Gastrocnemius medialis (tissue), 4 donors: Measurements from ENCODE around the gene CD244.

Experiments used
- POLR2A ChIP-seq, 2 donors: fragments of 450-650 bp; IDR thresholded peaks; one replicate each; pipeline ENCODE4 v1.6.1; 2017; ENCODE audit warnings: antibody characterized with exemption in 2 of 2, mild to moderate bottlenecking in 2 of 2, moderate library complexity in 2 of 2
- TF ChIP-seq, protein P1 (sequence below), 5 experiments: fragments of 450-650 bp in 3 of 5; fragments of 200-600 bp in 2 of 5; sonication (generic) in 2 of 5; IDR thresholded peaks in 4 of 5; conservative IDR thresholded peaks in 1 of 5; 1 replicate in 4 of 5; 2 replicates in 1 of 5; pipeline ENCODE4 v1.5.1; 2016 to 2019; ENCODE audit warnings: antibody characterized with exemption in 5 of 5, mild to moderate bottlenecking in 3 of 5, moderate library complexity in 3 of 5

DNA sequence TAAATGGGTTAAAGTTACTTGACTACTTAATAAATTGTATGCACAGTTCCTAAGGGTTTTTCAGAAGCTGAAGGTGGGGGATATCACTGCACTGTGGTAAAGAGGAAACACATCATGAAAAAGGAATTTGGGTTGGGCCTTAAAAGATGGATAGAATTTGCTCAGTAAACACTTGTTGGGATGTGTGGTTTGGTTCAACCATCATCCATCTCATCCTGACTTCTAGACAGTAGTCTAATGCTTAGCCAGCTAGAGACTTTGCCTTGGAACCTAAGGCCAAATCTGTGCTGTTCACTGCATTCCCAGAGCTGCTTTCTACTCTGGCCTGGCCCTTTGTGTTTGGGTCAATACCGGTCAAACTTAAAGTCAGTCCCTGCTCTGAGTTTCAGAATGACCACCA is 36.1 kb downstream of the CD244 start:
- TF ChIP-seq POLR2A (IDR thresholded peaks at IDR 0.05), result no peak
- TF ChIP-seq, protein P1, sequence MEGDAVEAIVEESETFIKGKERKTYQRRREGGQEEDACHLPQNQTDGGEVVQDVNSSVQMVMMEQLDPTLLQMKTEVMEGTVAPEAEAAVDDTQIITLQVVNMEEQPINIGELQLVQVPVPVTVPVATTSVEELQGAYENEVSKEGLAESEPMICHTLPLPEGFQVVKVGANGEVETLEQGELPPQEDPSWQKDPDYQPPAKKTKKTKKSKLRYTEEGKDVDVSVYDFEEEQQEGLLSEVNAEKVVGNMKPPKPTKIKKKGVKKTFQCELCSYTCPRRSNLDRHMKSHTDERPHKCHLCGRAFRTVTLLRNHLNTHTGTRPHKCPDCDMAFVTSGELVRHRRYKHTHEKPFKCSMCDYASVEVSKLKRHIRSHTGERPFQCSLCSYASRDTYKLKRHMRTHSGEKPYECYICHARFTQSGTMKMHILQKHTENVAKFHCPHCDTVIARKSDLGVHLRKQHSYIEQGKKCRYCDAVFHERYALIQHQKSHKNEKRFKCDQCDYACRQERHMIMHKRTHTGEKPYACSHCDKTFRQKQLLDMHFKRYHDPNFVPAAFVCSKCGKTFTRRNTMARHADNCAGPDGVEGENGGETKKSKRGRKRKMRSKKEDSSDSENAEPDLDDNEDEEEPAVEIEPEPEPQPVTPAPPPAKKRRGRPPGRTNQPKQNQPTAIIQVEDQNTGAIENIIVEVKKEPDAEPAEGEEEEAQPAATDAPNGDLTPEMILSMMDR (IDR thresholded peaks at IDR 0.05 in 4 of 5, conservative IDR thresholded peaks at IDR 0.05 in 1 of 5), result no peak
